GM18951 (cell line): ENCODE data around the gene SLC15A2.

Experiments
- POLR2A ChIP-seq: IDR thresholded peaks from 4 replicates; pipeline ENCODE4 v1.6.1; 2011; ENCODE audit warnings: mild to moderate bottlenecking; ENCODE audit not compliant: insufficient read length, insufficient read depth; ENCODE audit errors: extremely low read depth
- in situ Hi-C: fragments of 300-500 bp; cut with MboI; formaldehyde crosslinking; loops from one replicate; pipeline ENCODE4 v1.12.0; 2022; ENCODE audit warnings: low sequenced_read_pairs, mixed read lengths, inconsistent platforms; ENCODE audit not compliant: unreplicated experiment

The SLC15A2 gene

DNA sequence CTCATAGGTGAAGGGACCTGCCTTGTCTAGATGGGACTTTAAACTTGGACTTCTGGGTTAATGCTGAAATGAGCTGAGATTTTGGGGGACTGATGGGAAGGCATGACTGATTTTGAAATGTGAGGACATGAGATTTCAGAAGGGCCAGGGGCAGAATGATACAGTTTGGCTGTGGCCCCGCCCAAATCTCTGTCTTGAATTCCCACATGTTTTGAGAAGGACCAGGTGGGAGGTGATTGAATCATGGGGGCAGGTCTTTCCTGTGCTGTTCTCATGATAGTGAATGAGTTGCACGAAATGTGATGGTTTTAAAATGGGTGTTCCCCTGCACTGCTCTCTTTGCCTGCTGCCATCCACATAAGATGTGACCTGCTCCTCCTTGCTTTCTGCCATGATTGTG is 85.0 kb downstream of the SLC15A2 start:
- in situ Hi-C loops: no loop called here
- TF ChIP-seq POLR2A: no peak

- in situ Hi-C loops: no loop called here
- no peak for TF ChIP-seq POLR2A
Observed at GRCh38 chr3:121979734-121980449, 85.7 kb downstream of the SLC15A2 start.

GRCh38 chr3:121980450-121980796 is 86.2 kb downstream of the SLC15A2 start:
- in situ Hi-C loops: no loop called here
- TF ChIP-seq POLR2A: no peak

DNA sequence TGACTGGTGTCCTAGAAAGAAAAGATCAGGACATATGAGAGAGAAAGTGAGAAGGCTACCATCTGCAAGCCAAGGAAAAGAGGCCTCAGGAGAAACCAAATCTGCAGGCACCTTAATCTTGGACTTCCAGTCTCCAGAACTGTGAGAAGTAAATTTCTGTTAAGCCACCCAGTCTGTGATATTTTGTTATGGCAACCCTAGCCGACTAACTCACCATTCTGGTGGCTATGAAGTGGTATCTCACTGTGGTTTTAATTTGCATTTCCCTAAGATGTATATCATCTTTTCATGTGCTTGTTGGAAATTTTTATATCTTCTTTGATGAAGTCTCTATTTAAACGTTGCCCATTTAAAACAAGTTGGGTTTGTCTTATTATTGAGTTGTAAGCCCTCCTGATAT is 87.3 kb downstream of the SLC15A2 start:
- no peak for TF ChIP-seq POLR2A
- in situ Hi-C loops: no loop called here

- no peak for TF ChIP-seq POLR2A
- in situ Hi-C loops: no loop called here
Observed at GRCh38 chr3:121985846-121986245, 91.6 kb downstream of the SLC15A2 start.

- in situ Hi-C loops: no loop called here
- no peak for TF ChIP-seq POLR2A
Observed at GRCh38 chr3:121988146-121988545, 93.9 kb downstream of the SLC15A2 start.

DNA sequence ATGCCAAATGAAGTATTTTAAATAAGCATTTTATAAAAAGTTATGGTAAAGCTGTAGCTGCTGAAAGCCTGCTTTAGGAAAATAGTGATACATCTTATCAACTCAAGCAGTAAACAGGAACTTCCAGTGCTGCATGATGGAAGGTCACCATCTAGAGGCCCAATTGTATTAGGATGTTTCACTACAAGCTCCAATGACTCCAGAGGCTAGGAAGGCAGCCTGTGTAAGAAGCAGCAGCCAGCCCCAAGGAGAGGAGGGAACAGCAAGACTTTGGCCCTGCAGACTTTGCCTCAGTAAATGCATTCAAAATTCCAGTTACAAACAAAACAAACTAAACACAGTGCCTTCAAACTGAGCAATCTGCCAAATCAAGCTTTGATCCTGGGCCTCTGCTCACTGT is 95.7 kb downstream of the SLC15A2 start:
- no peak for TF ChIP-seq POLR2A
- in situ Hi-C loops: no loop called here

GRCh38 chr3:121992601-121993560 is 98.7 kb downstream of the SLC15A2 start:
- in situ Hi-C loops: no loop called here

More at GRCh38 chr3:121992601-121993560, 98.7 kb downstream of the SLC15A2 start:
- TF ChIP-seq POLR2A: no peak
